Measurements from ENCODE around the gene SEMA5A.

The SEMA5A gene

DNA sequence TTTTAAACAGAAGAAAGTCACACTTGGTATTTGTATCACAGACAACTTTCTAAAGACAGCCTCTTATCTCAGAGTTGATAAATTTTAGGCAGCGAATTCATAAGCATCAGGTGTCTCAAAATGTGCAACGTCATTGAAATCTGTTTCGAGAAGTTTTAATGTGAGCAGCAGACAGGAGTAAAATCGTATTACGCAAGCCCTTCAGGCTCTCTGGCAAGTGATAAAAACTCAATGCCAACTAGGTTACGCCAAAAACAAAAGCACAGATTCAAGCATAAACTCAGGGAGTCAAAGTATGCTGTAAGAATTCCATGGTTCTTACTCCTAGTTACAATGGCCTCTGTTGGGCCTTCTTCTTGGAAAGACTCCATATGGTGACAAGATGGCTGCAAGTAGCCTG, 244.7 kb downstream of the SEMA5A start:
- TF ChIP-seq ZNF274 (IDR thresholded peaks at IDR 0.05; ENCODE audit: low read depth, low read length) (no peak), YY1 (IDR thresholded peaks at IDR 0.05; ENCODE audit: insufficient read depth, insufficient read length) (no peak), SUZ12 (IDR thresholded peaks at IDR 0.05; ENCODE audit: extremely low read depth, insufficient read depth, insufficient read length) (no peak)
- DNase-seq (ENCODE audit: low read depth, low spot score) = no peak

DNA sequence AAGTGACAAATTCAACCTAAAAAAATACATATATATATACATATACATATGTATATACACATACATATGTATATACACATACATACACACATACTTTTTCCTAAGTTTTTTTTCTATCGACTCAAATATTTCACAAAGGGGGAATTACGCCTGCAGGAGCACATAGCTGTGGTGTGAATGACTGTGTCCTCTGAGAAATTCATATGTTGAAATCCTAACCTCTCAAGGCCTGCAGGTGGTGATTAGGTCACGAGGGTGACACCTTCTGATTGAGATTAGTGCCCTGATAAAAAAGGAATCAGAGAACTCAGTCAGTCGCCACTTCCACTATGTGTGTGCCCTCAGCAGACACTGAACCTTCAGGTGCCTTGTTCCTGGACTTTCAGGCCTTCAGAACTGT, 248.7 kb downstream of the SEMA5A start:
- H3K4me3 ChIP-seq (ENCODE audit: insufficient read length, low read depth) = no peak overlapping the region
- no peak overlapping the region for H3K9ac ChIP-seq (ENCODE audit: insufficient read length, low read depth)
- H3K9me3 ChIP-seq (ENCODE audit: insufficient read depth, low read length) = no peaks in the 10 kb centered on the region
- no peak for TF ChIP-seq SUZ12 (IDR thresholded peaks at IDR 0.05; ENCODE audit: extremely low read depth, insufficient read depth, insufficient read length)
- no peak for TF ChIP-seq YY1 (IDR thresholded peaks at IDR 0.05; ENCODE audit: insufficient read depth, insufficient read length)
- no peak for TF ChIP-seq ZNF274 (IDR thresholded peaks at IDR 0.05; ENCODE audit: low read depth, low read length)
- no peaks in the 10 kb centered on the region for H3K4me1 ChIP-seq (ENCODE audit: insufficient read depth, insufficient read length)
- no peak for DNase-seq (ENCODE audit: low read depth, low spot score)
- no peaks in the 10 kb centered on the region for H3K27me3 ChIP-seq (ENCODE audit: insufficient read depth, insufficient read length)
- no peaks in the 10 kb centered on the region for H3K36me3 ChIP-seq (ENCODE audit: insufficient read depth, insufficient read length, low read length)

More for the DNA sequence above, 244.7 kb downstream of the SEMA5A start:
- H3K4me3 ChIP-seq (ENCODE audit: insufficient read length, low read depth) = no peak overlapping the region
- no peak overlapping the region for H3K9ac ChIP-seq (ENCODE audit: insufficient read length, low read depth)
- H3K27me3 ChIP-seq (ENCODE audit: insufficient read depth, insufficient read length) = no peaks in the 10 kb centered on the region
- H3K36me3 ChIP-seq (ENCODE audit: insufficient read depth, insufficient read length, low read length) = no peaks in the 10 kb centered on the region
- H3K9me3 ChIP-seq (ENCODE audit: insufficient read depth, low read length) = no peaks in the 10 kb centered on the region
- no peaks in the 10 kb centered on the region for H3K4me1 ChIP-seq (ENCODE audit: insufficient read depth, insufficient read length)

DNA sequence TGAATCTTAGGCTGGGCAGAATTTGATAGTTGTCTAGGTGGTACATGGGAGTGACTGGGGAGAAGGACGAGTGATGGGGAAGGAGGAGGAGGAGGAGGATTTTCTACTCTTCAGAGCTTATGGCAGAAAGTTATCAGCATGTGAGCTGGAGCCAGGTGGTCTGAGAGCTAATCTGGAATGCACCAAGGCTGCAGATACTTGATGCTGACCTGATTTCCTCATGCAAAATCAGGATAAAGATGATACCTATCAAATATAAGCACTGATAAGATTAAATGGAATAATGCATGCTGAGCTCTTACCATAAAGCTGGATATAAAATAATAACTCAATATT, 250.4 kb downstream of the SEMA5A start:
- no peak overlapping the region for H3K9ac ChIP-seq (ENCODE audit: insufficient read length, low read depth)

DNA sequence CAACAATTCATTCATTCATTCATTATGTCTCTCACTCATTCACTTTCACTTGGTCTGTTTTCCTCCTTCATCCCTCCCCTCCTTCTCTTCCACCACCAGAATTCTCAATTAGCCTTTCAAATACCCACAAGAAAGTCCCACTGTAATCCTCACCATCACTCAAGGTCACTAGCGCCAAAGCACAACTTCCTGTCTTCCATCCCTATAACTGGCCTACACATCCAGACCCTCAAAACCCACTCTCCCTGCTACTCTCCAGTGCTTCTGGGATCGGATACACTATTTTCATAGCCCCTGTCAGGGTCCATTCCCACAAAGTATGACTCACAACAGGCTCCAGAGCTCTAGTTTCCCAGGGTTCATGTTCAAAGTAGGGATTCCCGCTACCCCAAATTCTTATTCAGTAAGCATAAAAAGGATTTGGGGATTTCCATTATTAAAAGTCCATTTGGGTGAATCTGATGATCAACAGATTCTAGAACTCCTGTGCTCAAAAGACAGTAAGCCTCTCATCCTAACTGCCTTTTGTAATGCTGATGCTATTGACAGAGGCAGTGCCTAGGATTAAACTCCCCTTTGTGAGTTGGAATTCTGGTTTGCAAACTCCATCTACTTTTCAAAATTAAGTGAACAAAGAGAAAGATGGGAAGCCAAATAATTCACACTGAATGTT, 250.9 kb downstream of the SEMA5A start:
- no peak overlapping the region for H3K9ac ChIP-seq (ENCODE audit: insufficient read length, low read depth)
- no peak overlapping the region for H3K4me3 ChIP-seq (ENCODE audit: insufficient read length, low read depth)
- no peaks in the 10 kb centered on the region for H3K27me3 ChIP-seq (ENCODE audit: insufficient read depth, insufficient read length)
- H3K9me3 ChIP-seq (ENCODE audit: insufficient read depth, low read length) = no peaks in the 10 kb centered on the region
- peak; percentile 36 for DNase-seq (ENCODE audit: low read depth, low spot score)
- H3K36me3 ChIP-seq (ENCODE audit: insufficient read depth, insufficient read length, low read length) = no peaks in the 10 kb centered on the region
- TF ChIP-seq ZNF274 (IDR thresholded peaks at IDR 0.05; ENCODE audit: low read depth, low read length) (no peak), YY1 (IDR thresholded peaks at IDR 0.05; ENCODE audit: insufficient read depth, insufficient read length) (no peak), SUZ12 (IDR thresholded peaks at IDR 0.05; ENCODE audit: extremely low read depth, insufficient read depth, insufficient read length) (no peak)
- no peaks in the 10 kb centered on the region for H3K4me1 ChIP-seq (ENCODE audit: insufficient read depth, insufficient read length)

More for the DNA sequence above, 250.4 kb downstream of the SEMA5A start:
- Histone ChIP-seq H3K9me3 (ENCODE audit: insufficient read depth, low read length) (no peaks in the 10 kb centered on the region), H3K4me1 (ENCODE audit: insufficient read depth, insufficient read length) (no peaks in the 10 kb centered on the region), H3K4me3 (ENCODE audit: insufficient read length, low read depth) (no peak overlapping the region), H3K36me3 (ENCODE audit: insufficient read depth, insufficient read length, low read length) (no peaks in the 10 kb centered on the region), H3K27me3 (ENCODE audit: insufficient read depth, insufficient read length) (no peaks in the 10 kb centered on the region)
- DNase-seq (ENCODE audit: low read depth, low spot score) = no peak
- no peak for TF ChIP-seq YY1 (IDR thresholded peaks at IDR 0.05; ENCODE audit: insufficient read depth, insufficient read length)
- no peak for TF ChIP-seq SUZ12 (IDR thresholded peaks at IDR 0.05; ENCODE audit: extremely low read depth, insufficient read depth, insufficient read length)
- no peak for TF ChIP-seq ZNF274 (IDR thresholded peaks at IDR 0.05; ENCODE audit: low read depth, low read length)

DNA sequence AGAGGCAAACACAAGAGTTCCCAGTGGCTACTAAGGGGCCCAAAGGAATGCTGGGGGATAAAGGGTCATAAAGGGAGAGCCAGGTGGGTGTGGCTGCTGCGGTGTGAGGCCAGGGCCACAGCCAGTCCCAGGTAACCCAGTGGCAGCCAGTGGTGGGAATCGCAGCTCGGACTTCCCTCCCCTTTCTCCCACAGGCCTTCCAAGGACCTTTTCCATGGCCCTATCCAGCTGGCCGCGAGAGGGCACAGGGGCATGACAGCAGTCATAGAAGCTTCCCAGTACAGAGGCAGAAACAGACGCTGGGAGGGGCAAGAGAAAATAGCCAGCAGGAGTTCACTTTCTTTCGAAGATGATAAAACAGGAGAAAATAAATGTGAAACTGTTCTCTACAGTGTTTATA, 257.6 kb downstream of the SEMA5A start:
- H3K9ac ChIP-seq (ENCODE audit: insufficient read length, low read depth) = no peak overlapping the region
- no peaks in the 10 kb centered on the region for H3K4me1 ChIP-seq (ENCODE audit: insufficient read depth, insufficient read length)
- no peaks in the 10 kb centered on the region for H3K27me3 ChIP-seq (ENCODE audit: insufficient read depth, insufficient read length)
- H3K9me3 ChIP-seq (ENCODE audit: insufficient read depth, low read length) = no peaks in the 10 kb centered on the region
- no peaks in the 10 kb centered on the region for H3K36me3 ChIP-seq (ENCODE audit: insufficient read depth, insufficient read length, low read length)
- no peak for DNase-seq (ENCODE audit: low read depth, low spot score)
- H3K4me3 ChIP-seq (ENCODE audit: insufficient read length, low read depth) = no peak overlapping the region
- TF ChIP-seq ZNF274 (IDR thresholded peaks at IDR 0.05; ENCODE audit: low read depth, low read length) = no peak
- TF ChIP-seq YY1 (IDR thresholded peaks at IDR 0.05; ENCODE audit: insufficient read depth, insufficient read length) = no peak
- no peak for TF ChIP-seq SUZ12 (IDR thresholded peaks at IDR 0.05; ENCODE audit: extremely low read depth, insufficient read depth, insufficient read length)

DNA sequence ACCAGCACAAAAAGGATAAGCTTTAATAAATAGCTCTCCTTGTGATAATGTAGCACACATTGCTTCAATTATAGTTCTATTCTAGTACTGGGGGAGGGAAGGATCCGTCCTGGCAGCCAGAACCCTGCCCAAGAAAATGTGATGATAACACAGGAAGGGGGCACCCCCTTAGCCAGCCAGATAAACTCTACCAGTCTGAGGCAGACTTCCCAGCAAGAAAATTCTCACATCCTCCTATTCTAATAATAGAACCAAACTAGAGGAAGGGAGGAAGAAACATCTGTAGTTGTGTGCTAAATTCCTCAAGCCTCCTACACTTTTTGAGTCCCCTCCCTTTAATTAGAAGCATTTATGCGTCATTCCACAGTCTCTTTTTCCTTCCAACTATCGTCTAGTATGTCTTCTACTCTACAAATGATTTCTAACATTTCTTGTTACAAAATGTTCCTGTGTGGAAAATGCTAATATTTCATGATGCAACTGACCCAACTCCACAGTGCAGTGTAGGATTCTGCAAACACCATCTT, 261.0 kb downstream of the SEMA5A start:
- H3K9ac ChIP-seq (ENCODE audit: insufficient read length, low read depth) = no peak overlapping the region
- H3K4me3 ChIP-seq (ENCODE audit: insufficient read length, low read depth) = no peak overlapping the region
- no peaks in the 10 kb centered on the region for H3K27me3 ChIP-seq (ENCODE audit: insufficient read depth, insufficient read length)
- no peaks in the 10 kb centered on the region for H3K4me1 ChIP-seq (ENCODE audit: insufficient read depth, insufficient read length)
- no peaks in the 10 kb centered on the region for H3K36me3 ChIP-seq (ENCODE audit: insufficient read depth, insufficient read length, low read length)
- TF ChIP-seq YY1 (IDR thresholded peaks at IDR 0.05; ENCODE audit: insufficient read depth, insufficient read length) = no peak
- TF ChIP-seq SUZ12 (IDR thresholded peaks at IDR 0.05; ENCODE audit: extremely low read depth, insufficient read depth, insufficient read length) = no peak
- no peak for TF ChIP-seq ZNF274 (IDR thresholded peaks at IDR 0.05; ENCODE audit: low read depth, low read length)
- DNase-seq (ENCODE audit: low read depth, low spot score) = no peak
- no peaks in the 10 kb centered on the region for H3K9me3 ChIP-seq (ENCODE audit: insufficient read depth, low read length)

DNA sequence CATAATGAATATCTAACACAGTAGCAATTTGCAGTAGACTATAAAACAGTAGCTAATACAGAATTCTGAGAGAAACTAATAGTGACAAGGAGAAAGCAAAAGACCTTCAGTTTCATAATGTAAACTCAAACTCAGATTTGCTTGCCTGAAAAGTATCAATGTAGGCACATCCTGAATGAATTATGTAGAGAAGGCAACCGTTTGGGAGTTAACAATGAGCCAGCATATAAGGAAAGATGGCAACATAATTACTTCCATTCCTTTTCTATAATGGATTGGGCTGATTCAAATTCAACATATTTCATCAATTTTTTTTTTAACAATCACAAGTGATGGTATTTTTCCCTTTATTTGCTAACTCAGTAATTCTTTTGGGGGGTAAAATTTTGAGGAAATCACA, 261.6 kb downstream of the SEMA5A start:
- Histone ChIP-seq H3K9me3 (ENCODE audit: insufficient read depth, low read length) (no peaks in the 10 kb centered on the region), H3K4me1 (ENCODE audit: insufficient read depth, insufficient read length) (no peaks in the 10 kb centered on the region), H3K36me3 (ENCODE audit: insufficient read depth, insufficient read length, low read length) (no peaks in the 10 kb centered on the region), H3K27me3 (ENCODE audit: insufficient read depth, insufficient read length) (no peaks in the 10 kb centered on the region), H3K4me3 (ENCODE audit: insufficient read length, low read depth) (no peak overlapping the region), H3K9ac (ENCODE audit: insufficient read length, low read depth) (no peak overlapping the region)
- no peak for DNase-seq (ENCODE audit: low read depth, low spot score)
- TF ChIP-seq YY1 (IDR thresholded peaks at IDR 0.05; ENCODE audit: insufficient read depth, insufficient read length) = no peak
- no peak for TF ChIP-seq ZNF274 (IDR thresholded peaks at IDR 0.05; ENCODE audit: low read depth, low read length)
- TF ChIP-seq SUZ12 (IDR thresholded peaks at IDR 0.05; ENCODE audit: extremely low read depth, insufficient read depth, insufficient read length) = no peak

Measured in NT2/D1 (cell line).